AG09319 (cell line): Measurements from ENCODE around the gene FBXL12.

ENCODE experiments used
- DNase-seq: peaks from one replicate; pipeline ENCODE4 v3.0.0-alpha.2; 2010; ENCODE audit warnings: low read depth; ENCODE audit errors: extremely low read depth
- TF ChIP-seq, protein P1 (sequence below): IDR thresholded peaks from 2 replicates; pipeline ENCODE4 v1.5.1; 2011; ENCODE audit warnings: low read depth, mild to moderate bottlenecking, inconsistent platforms, low read length, moderate library complexity

The FBXL12 gene

GRCh38 chr19:9857920-9858746 lies 39.3 kb upstream of the FBXL12 start:
- TF ChIP-seq, protein P1, sequence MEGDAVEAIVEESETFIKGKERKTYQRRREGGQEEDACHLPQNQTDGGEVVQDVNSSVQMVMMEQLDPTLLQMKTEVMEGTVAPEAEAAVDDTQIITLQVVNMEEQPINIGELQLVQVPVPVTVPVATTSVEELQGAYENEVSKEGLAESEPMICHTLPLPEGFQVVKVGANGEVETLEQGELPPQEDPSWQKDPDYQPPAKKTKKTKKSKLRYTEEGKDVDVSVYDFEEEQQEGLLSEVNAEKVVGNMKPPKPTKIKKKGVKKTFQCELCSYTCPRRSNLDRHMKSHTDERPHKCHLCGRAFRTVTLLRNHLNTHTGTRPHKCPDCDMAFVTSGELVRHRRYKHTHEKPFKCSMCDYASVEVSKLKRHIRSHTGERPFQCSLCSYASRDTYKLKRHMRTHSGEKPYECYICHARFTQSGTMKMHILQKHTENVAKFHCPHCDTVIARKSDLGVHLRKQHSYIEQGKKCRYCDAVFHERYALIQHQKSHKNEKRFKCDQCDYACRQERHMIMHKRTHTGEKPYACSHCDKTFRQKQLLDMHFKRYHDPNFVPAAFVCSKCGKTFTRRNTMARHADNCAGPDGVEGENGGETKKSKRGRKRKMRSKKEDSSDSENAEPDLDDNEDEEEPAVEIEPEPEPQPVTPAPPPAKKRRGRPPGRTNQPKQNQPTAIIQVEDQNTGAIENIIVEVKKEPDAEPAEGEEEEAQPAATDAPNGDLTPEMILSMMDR = no peak
- DNase-seq = no peak

DNA sequence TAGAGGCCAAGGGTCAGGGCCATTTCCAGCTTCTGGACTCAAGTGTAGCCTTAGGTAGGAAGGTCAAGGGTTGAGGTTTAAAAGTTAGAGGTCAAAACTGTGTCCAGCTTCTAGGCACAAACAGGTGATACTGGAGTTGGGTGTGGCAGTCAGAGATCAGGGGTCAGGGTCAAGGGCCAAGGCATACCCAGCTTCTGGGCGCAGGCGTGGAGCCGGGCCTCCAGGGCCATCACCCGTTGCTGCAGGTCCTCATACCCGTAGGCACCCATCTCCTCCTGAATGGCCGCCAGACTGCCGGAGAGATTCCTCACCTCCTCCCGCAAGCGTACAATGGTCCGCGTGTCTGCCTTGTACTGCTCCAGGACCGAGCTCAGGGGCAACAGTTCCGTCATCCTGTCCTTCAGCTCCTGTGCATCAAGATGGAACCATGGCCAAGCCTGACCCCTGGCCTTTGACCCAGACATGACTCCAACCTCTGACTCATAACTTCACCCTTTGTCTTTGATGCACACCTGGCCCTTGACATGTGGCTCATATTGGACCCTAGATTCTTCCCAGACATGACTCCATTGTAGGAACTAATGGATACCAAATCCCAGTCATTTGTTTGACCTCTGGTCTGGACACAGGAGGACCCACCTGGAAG lies 38.3 kb upstream of the FBXL12 start:
- TF ChIP-seq, protein P1 = no peak
- no peak for DNase-seq

- no peak for DNase-seq
- TF ChIP-seq, protein P1 = no peak
Measured at GRCh38 chr19:9856609-9857008, 37.7 kb upstream of the FBXL12 start.

- DNase-seq = no peak
- TF ChIP-seq, protein P1 = no peak
Measured at GRCh38 chr19:9854282-9854846, 35.5 kb upstream of the FBXL12 start.

GRCh38 chr19:9850235-9850959 lies 31.5 kb upstream of the FBXL12 start:
- no peak for DNase-seq
- TF ChIP-seq, protein P1 = no peak

DNA sequence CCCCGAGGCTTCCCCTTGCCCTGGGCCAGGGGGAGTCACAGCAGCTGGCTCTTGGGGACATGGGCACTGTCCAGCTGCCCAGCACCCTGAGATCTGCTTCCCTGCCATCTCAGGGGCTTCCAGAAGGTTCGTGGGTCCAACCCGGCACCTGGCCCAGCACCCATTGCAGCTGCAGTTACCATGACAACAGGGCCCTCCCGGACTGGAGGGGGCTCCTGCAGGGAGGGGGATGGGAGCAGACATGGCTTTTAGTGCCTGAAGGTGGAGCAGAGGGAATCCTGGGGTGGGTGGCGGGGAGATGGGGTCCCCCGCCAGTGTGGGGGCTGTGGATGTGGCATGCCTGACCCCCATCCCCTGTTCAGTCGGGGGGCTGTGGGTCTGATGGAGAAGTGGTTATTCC lies 30.9 kb upstream of the FBXL12 start:
- DNase-seq = no peak
- TF ChIP-seq, protein P1 = no peak

- TF ChIP-seq, protein P1 = no peak
Measured at GRCh38 chr19:9848762-9849161, 29.9 kb upstream of the FBXL12 start.

More at GRCh38 chr19:9848762-9849161, 29.9 kb upstream of the FBXL12 start:
- no peak for DNase-seq
